Loucy (cell line): ENCODE data around the gene SCFD2.
"Not testable (repeated sequence)": the region's sequence is repeated elsewhere in the genome, so short reads cannot be mapped to it uniquely, and the experiment has no call there.

Source experiments
- H2AFZ ChIP-seq: fragments of 200-600 bp; sonication (generic); 2 replicates; pipeline ENCODE4 v1.6.0; 2016; ENCODE audit warnings: antibody characterized with exemption, mild to moderate bottlenecking, low read length, moderate library complexity
- H3F3A ChIP-seq: fragments of 200-600 bp; 2 replicates; pipeline ENCODE4 v1.6.0; 2016; ENCODE audit warnings: antibody characterized with exemption, low read depth, mild to moderate bottlenecking
- H3K27me3 ChIP-seq: fragments of 200-600 bp; sonication (generic); 2 replicates; pipeline ENCODE4 v1.6.1; 2014; ENCODE audit warnings: low read length, mild to moderate bottlenecking; ENCODE audit not compliant: insufficient read depth, poor library complexity, severe bottlenecking
- H3K36me3 ChIP-seq: fragments of 200-600 bp; sonication (generic); 2 replicates; pipeline ENCODE4 v1.6.1; 2016; ENCODE audit warnings: low read length; ENCODE audit not compliant: insufficient read depth
- H3K4me1 ChIP-seq: fragments of 200-600 bp; sonication (generic); 2 replicates; pipeline ENCODE4 v1.5.1; 2014; ENCODE audit warnings: low read length, mild to moderate bottlenecking; ENCODE audit not compliant: insufficient read depth, poor library complexity, severe bottlenecking
- H3K4me2 ChIP-seq: fragments of 200-600 bp; sonication (generic); 2 replicates; pipeline ENCODE4 v1.6.0; 2014; ENCODE audit warnings: antibody characterized with exemption, low read length, low read depth, mild to moderate bottlenecking; ENCODE audit not compliant: poor library complexity, severe bottlenecking
- H3K4me3 ChIP-seq: fragments of 200-600 bp; sonication (generic); 2 replicates; pipeline ENCODE4 v1.5.1; 2014; ENCODE audit warnings: low read length, mild to moderate bottlenecking, mixed read lengths; ENCODE audit not compliant: poor library complexity, severe bottlenecking
- H3K79me2 ChIP-seq: fragments of 200-600 bp; sonication (generic); 2 replicates; pipeline ENCODE4 v1.6.1; 2014; ENCODE audit warnings: low read length; ENCODE audit not compliant: insufficient read depth
- H3K9ac ChIP-seq: fragments of 200-600 bp; sonication (generic); 2 replicates; pipeline ENCODE4 v1.6.0; 2014; ENCODE audit warnings: mild to moderate bottlenecking, low read depth, low read length, moderate library complexity; ENCODE audit not compliant: poor library complexity, severe bottlenecking
- H3K9me2 ChIP-seq: fragments of 200-600 bp; sonication (generic); replicated peaks from 2 replicates; pipeline ENCODE4 v1.6.1; 2016; ENCODE audit warnings: low read depth, low read length, mixed read lengths
- H3K9me3 ChIP-seq: fragments of 200-600 bp; sonication (generic); 2 replicates; pipeline ENCODE4 v1.6.1; 2014; ENCODE audit warnings: mild to moderate bottlenecking, antibody characterized with exemption, low read length, low read depth; ENCODE audit not compliant: insufficient read depth
- H4K20me1 ChIP-seq: fragments of 200-600 bp; sonication (generic); 2 replicates; pipeline ENCODE4 v1.6.0; 2014; ENCODE audit warnings: antibody characterized with exemption, low read length, mild to moderate bottlenecking; ENCODE audit not compliant: insufficient read depth, poor library complexity, severe bottlenecking
- EZH2phosphoT487 ChIP-seq: fragments of 200-600 bp; IDR thresholded peaks from 2 replicates; pipeline ENCODE4 v1.6.1; 2018; ENCODE audit warnings: antibody characterized with exemption, mild to moderate bottlenecking, moderate library complexity, borderline replicate concordance
- TF ChIP-seq, protein P1 (sequence below): fragments of 200-600 bp; sonication (generic); conservative IDR thresholded peaks from 2 replicates; pipeline ENCODE4 v1.5.1; 2014; ENCODE audit warnings: mild to moderate bottlenecking, antibody characterized with exemption, low read length

Gene SCFD2

DNA sequence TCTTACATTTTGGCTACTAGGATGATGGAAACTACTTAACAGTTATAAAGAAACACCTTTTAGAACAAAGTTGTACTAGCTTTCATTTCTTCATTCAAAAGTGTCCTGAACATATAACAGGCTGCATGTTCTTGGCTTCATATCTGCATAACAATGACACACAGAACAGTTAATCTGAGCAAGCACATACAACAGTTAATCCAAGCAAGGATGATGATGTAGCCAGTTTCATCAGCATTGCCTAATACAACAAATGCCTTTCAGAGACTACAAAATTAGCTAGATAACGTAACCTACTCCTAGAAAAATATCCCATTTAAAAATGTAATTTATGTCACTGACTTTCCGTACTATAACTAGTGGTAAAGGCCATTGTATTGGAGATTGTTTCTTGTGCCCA, 182.1 kb downstream of the SCFD2 start:
- Histone ChIP-seq H4K20me1 (no peaks in the 10 kb centered on the region), H3K27me3 (no peaks in the 10 kb centered on the region), H3K9ac (no peak overlapping the region), H3K4me1 (no peaks in the 10 kb centered on the region), H3K79me2 (no peaks in the 10 kb centered on the region), H3K9me2 (no peaks in the 10 kb centered on the region), H3K36me3 (no peaks in the 10 kb centered on the region), H3K4me2 (no peak overlapping the region), H3F3A (peaks cover 3% of the 10 kb centered on the region; the same call in 1 of the 2 replicates), H2AFZ (no peak overlapping the region), H3K4me3 (no peak overlapping the region), H3K9me3 (no peaks in the 10 kb centered on the region)
- no peak for TF ChIP-seq EZH2phosphoT487
- TF ChIP-seq, protein P1, sequence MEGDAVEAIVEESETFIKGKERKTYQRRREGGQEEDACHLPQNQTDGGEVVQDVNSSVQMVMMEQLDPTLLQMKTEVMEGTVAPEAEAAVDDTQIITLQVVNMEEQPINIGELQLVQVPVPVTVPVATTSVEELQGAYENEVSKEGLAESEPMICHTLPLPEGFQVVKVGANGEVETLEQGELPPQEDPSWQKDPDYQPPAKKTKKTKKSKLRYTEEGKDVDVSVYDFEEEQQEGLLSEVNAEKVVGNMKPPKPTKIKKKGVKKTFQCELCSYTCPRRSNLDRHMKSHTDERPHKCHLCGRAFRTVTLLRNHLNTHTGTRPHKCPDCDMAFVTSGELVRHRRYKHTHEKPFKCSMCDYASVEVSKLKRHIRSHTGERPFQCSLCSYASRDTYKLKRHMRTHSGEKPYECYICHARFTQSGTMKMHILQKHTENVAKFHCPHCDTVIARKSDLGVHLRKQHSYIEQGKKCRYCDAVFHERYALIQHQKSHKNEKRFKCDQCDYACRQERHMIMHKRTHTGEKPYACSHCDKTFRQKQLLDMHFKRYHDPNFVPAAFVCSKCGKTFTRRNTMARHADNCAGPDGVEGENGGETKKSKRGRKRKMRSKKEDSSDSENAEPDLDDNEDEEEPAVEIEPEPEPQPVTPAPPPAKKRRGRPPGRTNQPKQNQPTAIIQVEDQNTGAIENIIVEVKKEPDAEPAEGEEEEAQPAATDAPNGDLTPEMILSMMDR = no peak

DNA sequence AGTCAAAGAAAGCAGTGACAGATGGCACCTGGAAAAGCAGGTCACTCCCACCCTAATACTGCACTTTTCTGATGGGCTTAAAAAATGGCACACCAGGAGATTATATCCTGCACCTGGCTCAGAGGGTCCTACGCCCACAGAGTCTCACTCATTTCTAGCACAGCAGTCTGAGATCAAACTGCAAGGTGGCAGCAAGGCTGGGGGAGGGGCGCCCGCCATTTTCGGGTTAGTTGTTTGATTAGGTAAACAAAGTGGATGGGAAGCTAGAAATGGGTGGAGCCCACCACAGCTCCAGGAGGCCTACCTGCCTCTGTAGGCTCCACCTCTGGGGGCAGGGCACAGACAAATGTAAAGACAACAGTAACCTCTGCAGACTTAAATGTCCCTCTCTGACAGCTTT, 188.1 kb downstream of the SCFD2 start:
- H3K79me2 ChIP-seq, H3K4me2 ChIP-seq, H3K27me3 ChIP-seq, H4K20me1 ChIP-seq, H3K9me3 ChIP-seq, H3K36me3 ChIP-seq, H3F3A ChIP-seq, H3K9me2 ChIP-seq, H2AFZ ChIP-seq, H3K9ac ChIP-seq, H3K4me3 ChIP-seq: not testable (repeated sequence)
- H3K4me1 ChIP-seq = peaks cover 24% of the 10 kb centered on the region

DNA sequence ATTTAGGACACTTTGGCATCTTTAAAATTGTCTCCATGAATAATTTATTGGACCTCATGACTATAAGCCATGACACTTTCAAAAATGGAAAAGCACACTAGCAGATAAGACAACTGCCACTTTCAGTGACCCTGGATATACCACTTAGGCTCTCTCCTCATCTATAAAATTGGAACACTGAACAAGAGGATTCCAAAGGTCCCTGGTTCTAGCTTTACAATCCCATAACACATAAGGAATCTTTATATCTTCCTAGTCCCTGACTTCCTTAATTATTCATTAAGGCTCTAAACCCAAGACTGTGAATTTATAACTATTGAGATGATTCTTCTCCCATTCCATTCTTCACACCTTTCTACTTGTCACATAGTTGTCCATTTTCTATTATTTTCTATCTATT, 190.2 kb downstream of the SCFD2 start:
- Histone ChIP-seq H3K9ac (no peak overlapping the region), H2AFZ (no peak overlapping the region), H3F3A (no peaks in the 10 kb centered on the region), H3K9me2 (no peaks in the 10 kb centered on the region), H3K36me3 (no peaks in the 10 kb centered on the region), H3K4me2 (no peak overlapping the region), H3K27me3 (no peaks in the 10 kb centered on the region), H4K20me1 (no peaks in the 10 kb centered on the region), H3K79me2 (no peaks in the 10 kb centered on the region), H3K9me3 (peaks cover 9% of the 10 kb centered on the region; the same call in 1 of the 2 replicates), H3K4me3 (no peak overlapping the region), H3K4me1 (peaks cover 31% of the 10 kb centered on the region)
- TF ChIP-seq, protein P1 = no peak
- TF ChIP-seq EZH2phosphoT487 = no peak

DNA sequence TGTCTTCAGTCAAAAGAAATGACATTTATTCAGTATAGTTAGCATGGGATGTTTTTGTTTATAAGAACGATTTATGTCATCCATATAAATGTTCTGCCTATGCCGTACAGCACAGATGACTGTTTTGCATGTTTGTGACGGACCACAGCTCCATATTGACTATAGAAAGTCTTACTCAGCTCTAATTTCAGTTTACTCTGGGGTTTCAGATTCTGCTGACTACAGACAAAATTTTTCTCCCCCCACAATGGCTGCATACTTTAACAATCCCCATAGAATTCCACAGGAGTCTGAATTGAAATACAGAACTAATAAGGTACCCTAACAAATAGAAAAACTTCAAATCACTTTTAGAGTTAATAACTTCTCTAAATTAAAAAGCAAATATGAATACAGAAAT, 191.0 kb downstream of the SCFD2 start:
- Histone ChIP-seq H3K79me2 (no peaks in the 10 kb centered on the region), H4K20me1 (no peaks in the 10 kb centered on the region), H3F3A (no peaks in the 10 kb centered on the region), H3K9ac (no peak overlapping the region), H3K9me2 (no peaks in the 10 kb centered on the region), H2AFZ (no peak overlapping the region), H3K36me3 (no peaks in the 10 kb centered on the region), H3K4me1 (peaks cover 36% of the 10 kb centered on the region), H3K27me3 (no peaks in the 10 kb centered on the region), H3K4me3 (no peak overlapping the region), H3K9me3 (peaks cover 9% of the 10 kb centered on the region; the same call in 1 of the 2 replicates), H3K4me2 (no peak overlapping the region)
- no peak for TF ChIP-seq EZH2phosphoT487
